Neural cell (in vitro differentiated cells): Measurements from ENCODE around the gene CHRNA7. TPM values are rescaled to one million over a fixed set of nuclear protein-coding genes. Genes with fewer than 3 reads are reported as not detected.

ENCODE experiments used
- H2AFZ ChIP-seq: fragments of 200-600, 300-800 bp; sonication (generic), shearing (Covaris generic); 2 replicates; pipeline ENCODE4 v1.6.0; 2014; ENCODE audit warnings: low read depth, mild to moderate bottlenecking, antibody characterized with exemption, low read length, moderate library complexity
- H3F3A ChIP-seq: fragments of 200-600 bp; shearing (Covaris generic); 2 replicates; pipeline ENCODE4 v1.6.1; 2016; ENCODE audit warnings: mild to moderate bottlenecking, moderate library complexity, mixed read lengths, antibody characterized with exemption, low read length; ENCODE audit not compliant: insufficient read depth, poor library complexity, severe bottlenecking
- H3K27ac ChIP-seq: fragments of 200-600, 300-800 bp; sonication (generic), shearing (Covaris generic); 2 replicates; pipeline ENCODE4 v1.5.1; 2014; ENCODE audit warnings: mild to moderate bottlenecking, low read length, moderate library complexity
- H3K27me3 ChIP-seq: fragments of 300-800, 200-600 bp; sonication (generic), shearing (Covaris generic); 2 replicates; pipeline ENCODE4 v1.6.0; 2014; ENCODE audit warnings: mild to moderate bottlenecking, low read depth, low read length, moderate library complexity; ENCODE audit not compliant: insufficient read depth
- H3K36me3 ChIP-seq: fragments of 300-800, 200-600 bp; sonication (generic), shearing (Covaris generic); 2 replicates; pipeline ENCODE4 v1.5.1; 2014; ENCODE audit warnings: mild to moderate bottlenecking, antibody characterized with exemption, low read length, moderate library complexity; ENCODE audit not compliant: insufficient read depth
- H3K4me2 ChIP-seq: fragments of 300-800, 200-600 bp; sonication (generic), shearing (Covaris generic); 2 replicates; pipeline ENCODE4 v1.6.0; 2014; ENCODE audit warnings: mild to moderate bottlenecking, low read length
- H3K4me3 ChIP-seq: fragments of 300-800, 200-600 bp; sonication (generic), shearing (Covaris generic); 2 replicates; pipeline ENCODE4 v1.5.1; 2014; ENCODE audit warnings: mild to moderate bottlenecking, low read length, moderate library complexity
- H3K79me2 ChIP-seq: fragments of 200-600 bp; shearing (Covaris generic); replicated peaks from 2 replicates; pipeline ENCODE4 v1.6.0; 2014; ENCODE audit warnings: mild to moderate bottlenecking, low read length, moderate library complexity; ENCODE audit not compliant: insufficient read depth
- H3K9ac ChIP-seq: fragments of 300-800, 200-600 bp; sonication (generic), shearing (Covaris generic); 2 replicates; pipeline ENCODE4 v1.6.1; 2016; ENCODE audit warnings: mild to moderate bottlenecking, low read length, mixed read lengths
- H3K9me2 ChIP-seq: fragments of 200-600 bp; shearing (Covaris generic); 2 replicates; pipeline ENCODE4 v1.6.1; 2016; ENCODE audit warnings: mild to moderate bottlenecking, low read length, mixed read lengths; ENCODE audit not compliant: insufficient read depth
- H3K9me3 ChIP-seq: fragments of 200-600, 300-800 bp; sonication (generic), shearing (Covaris generic); 2 replicates; pipeline ENCODE4 v1.6.1; 2016; ENCODE audit warnings: mild to moderate bottlenecking, mixed run types, low read length, moderate library complexity, mixed read lengths
- H4K20me1 ChIP-seq: fragments of 200-600 bp; shearing (Covaris generic); 2 replicates; pipeline ENCODE4 v1.6.1; 2016; ENCODE audit warnings: mild to moderate bottlenecking, mixed run types; ENCODE audit not compliant: insufficient read depth
- CTCF ChIP-seq: fragments of 450-650 bp; IDR thresholded peaks from 2 replicates; pipeline ENCODE4 v1.5.1; 2014; ENCODE audit warnings: antibody characterized with exemption, mild to moderate bottlenecking, moderate library complexity; ENCODE audit not compliant: poor library complexity, severe bottlenecking
- EP300 ChIP-seq: fragments of 450-650 bp; conservative IDR thresholded peaks from 2 replicates; pipeline ENCODE4 v1.6.1; 2014; ENCODE audit warnings: antibody characterized with exemption, mild to moderate bottlenecking, moderate library complexity; ENCODE audit not compliant: poor library complexity, severe bottlenecking
- EZH2 ChIP-seq: fragments of 200-600, 300-800 bp; shearing (Covaris generic), sonication (generic); IDR thresholded peaks from 2 replicates; pipeline ENCODE4 v1.6.1; 2014; ENCODE audit warnings: antibody characterized with exemption, low read length, borderline replicate concordance, mild to moderate bottlenecking; ENCODE audit not compliant: insufficient read depth, poor library complexity, severe bottlenecking
- MXI1 ChIP-seq: fragments of 450-650 bp; conservative IDR thresholded peaks from 2 replicates; pipeline ENCODE4 v1.6.1; 2014; ENCODE audit warnings: antibody characterized with exemption, mild to moderate bottlenecking; ENCODE audit not compliant: poor library complexity, severe bottlenecking
- POLR2AphosphoS5 ChIP-seq: IDR thresholded peaks from 2 replicates; pipeline ENCODE4 v1.6.1; 2012
- RAD21 ChIP-seq: fragments of 450-650 bp; conservative IDR thresholded peaks from 2 replicates; pipeline ENCODE4 v1.6.1; 2014; ENCODE audit warnings: antibody characterized with exemption, mild to moderate bottlenecking, moderate library complexity
- REST ChIP-seq: IDR thresholded peaks from 2 replicates; pipeline ENCODE4 v1.6.1; 2012; ENCODE audit warnings: borderline replicate concordance
- SMC3 ChIP-seq: fragments of 450-650 bp; conservative IDR thresholded peaks from 2 replicates; pipeline ENCODE4 v1.6.1; 2014; ENCODE audit warnings: antibody characterized with exemption, mild to moderate bottlenecking, moderate library complexity; ENCODE audit not compliant: poor library complexity
- TAF1 ChIP-seq: IDR thresholded peaks from 2 replicates; pipeline ENCODE4 v1.6.1; 2012; ENCODE audit warnings: low read depth
- polyA plus RNA-seq: library from polyadenylated mRNA; depleted of rRNA; stranded (reverse); fragments of >200 nt; gene quantifications from 2 replicates; pipeline ENCODE4 v1.2.3, GENCODE V29; 2014

CHRNA7 gene
- polyA plus RNA-seq, 1 donor from 2014 or later, result 5.0 TPM

GRCh38 chr15:32020156-32020555 lies 10.2 kb upstream of the CHRNA7 start:
- H3K9ac ChIP-seq, result no peak overlapping the region
- no peaks in the 10 kb centered on the region for H3K9me2 ChIP-seq
- H3K36me3 ChIP-seq, result no peaks in the 10 kb centered on the region
- H3K4me2 ChIP-seq, result no peak overlapping the region
- no peak overlapping the region for H3K4me3 ChIP-seq
- no peaks in the 10 kb centered on the region for H4K20me1 ChIP-seq
- no peaks in the 10 kb centered on the region for H3K27me3 ChIP-seq
- TF ChIP-seq TAF1 (no peak), REST (no peak), SMC3 (no peak), CTCF (no peak), EP300 (no peak), MXI1 (no peak), POLR2AphosphoS5 (no peak), EZH2 (no peak), RAD21 (no peak)
- no peaks in the 10 kb centered on the region for H3K9me3 ChIP-seq
- no peak overlapping the region for H3K27ac ChIP-seq
- no peak overlapping the region for H2AFZ ChIP-seq
- no peaks in the 10 kb centered on the region for H3F3A ChIP-seq
- H3K79me2 ChIP-seq, result no peaks in the 10 kb centered on the region

GRCh38 chr15:32028921-32029320 lies 1.4 kb upstream of the CHRNA7 start:
- Histone ChIP-seq H2AFZ (no peak overlapping the region), H3K4me3 (peak overlapping the region; percentile 90), H3F3A (no peaks in the 10 kb centered on the region), H3K27me3 (peaks cover 12% of the 10 kb centered on the region), H3K9me3 (no peaks in the 10 kb centered on the region), H3K9me2 (no peaks in the 10 kb centered on the region), H3K9ac (no peak overlapping the region), H3K4me2 (peak overlapping the region; percentile 92), H3K36me3 (no peaks in the 10 kb centered on the region), H3K79me2 (no peaks in the 10 kb centered on the region), H3K27ac (no peak overlapping the region), H4K20me1 (no peaks in the 10 kb centered on the region)
- TF ChIP-seq SMC3, result no peak
- no peak for TF ChIP-seq REST
- TF ChIP-seq EP300, result no peak
- TF ChIP-seq POLR2AphosphoS5, result no peak
- TF ChIP-seq TAF1, result no peak
- TF ChIP-seq RAD21, result no peak
- TF ChIP-seq CTCF, result no peak
- TF ChIP-seq MXI1, result no peak
- no peak for TF ChIP-seq EZH2
